GM10248 (cell line): Measurements from ENCODE around the gene LEF1.

Experiments used
- CTCF ChIA-PET: fragments of 300-600 bp; sonication (Branson Sonifier 250); formaldehyde crosslinking; extraction: SDS; loops from one replicate; lab custom pipeline; 2021; ENCODE audit warnings: antibody characterized with exemption; lab: Yijun Ruan, JAX
- POLR2A ChIA-PET: fragments of 350-650 bp; sonication (Branson Sonifier 250); formaldehyde crosslinking; extraction: SDS; loops from one replicate; lab custom pipeline; 2020; ENCODE audit warnings: antibody characterized with exemption; lab: Yijun Ruan, JAX
- DNase-seq: peaks from one replicate; pipeline ENCODE4 v3.0.0; 2012; ENCODE audit errors: extremely low spot score
- CTCF ChIP-seq: IDR thresholded peaks from 2 replicates; pipeline ENCODE4 v1.5.1; 2012; ENCODE audit warnings: mild to moderate bottlenecking, low read depth; ENCODE audit errors: extremely low read depth, missing control alignments, control extremely low read depth

LEF1 gene

GRCh38 chr4:107999932-108000539 is 168.7 kb downstream of the LEF1 start:
- no peak for TF ChIP-seq CTCF
- CTCF ChIA-PET: interaction anchor here (1.2 to 10.7 kb wide), 3 partner anchors 10 to 18 kb away, joined by 3 to 76 read pairs (median 5); partner anchors contain the start of gene HADH
- DNase-seq: no peak
- POLR2A ChIA-PET: no interaction called here

- no peak for TF ChIP-seq CTCF
- POLR2A ChIA-PET: no interaction called here
- no peak for DNase-seq
- CTCF ChIA-PET: interaction anchor here (10.7 kb wide), 1 partner anchor 21 kb away, joined by 76 read pairs; no protein-coding TSS in a partner anchor
These were observed 170.9 kb downstream of the LEF1 start for GRCh38 chr4:107997794-107998193.
